Putamen (tissue), 1 donor: ENCODE measurements around the gene PRPF8.
A peak's percentile ranks its signal among the peaks of the same experiment; 100 is the strongest.

Experiments
- DNase-seq: peaks from one replicate; pipeline ENCODE4 v3.0.0-alpha.2; 2016; ENCODE audit warnings: low spot score

Gene PRPF8

GRCh38 chr17:1644493-1645206, 40.0 kb downstream of the PRPF8 start:
- DNase-seq: no peak

- DNase-seq: no peak
Measured at GRCh38 chr17:1643999-1644492, 40.6 kb downstream of the PRPF8 start.

GRCh38 chr17:1643293-1643998, 41.2 kb downstream of the PRPF8 start:
- DNase-seq: no peak

GRCh38 chr17:1641065-1641403, 43.6 kb downstream of the PRPF8 start:
- no peak for DNase-seq

- DNase-seq: no peak
Measured at GRCh38 chr17:1640329-1641064, 44.2 kb downstream of the PRPF8 start.

GRCh38 chr17:1639549-1640180, 45.0 kb downstream of the PRPF8 start:
- DNase-seq: no peak

- DNase-seq: no peak
Measured at GRCh38 chr17:1638624-1639300, 45.9 kb downstream of the PRPF8 start.

GRCh38 chr17:1638171-1638590, 46.5 kb downstream of the PRPF8 start:
- no peak for DNase-seq

GRCh38 chr17:1636732-1637285, 47.9 kb downstream of the PRPF8 start:
- no peak for DNase-seq

- DNase-seq: no peak
Measured at GRCh38 chr17:1635675-1636465, 48.8 kb downstream of the PRPF8 start.

- no peak for DNase-seq
Measured at GRCh38 chr17:1634841-1635650, 49.6 kb downstream of the PRPF8 start.

- DNase-seq: no peak
Measured at GRCh38 chr17:1630662-1631061, 54.0 kb downstream of the PRPF8 start.

GRCh38 chr17:1629504-1630310, 55.0 kb downstream of the PRPF8 start:
- DNase-seq: no peak

GRCh38 chr17:1628856-1629503, 55.7 kb downstream of the PRPF8 start:
- peak; percentile 95 for DNase-seq

GRCh38 chr17:1627982-1628855, 56.4 kb downstream of the PRPF8 start, which contains the start of gene SLC43A2:
Gene SLC43A2, minus strand, starts transcription at chr17:1628834. Its CDS starts 960 bp downstream, at chr17:1627874.
- peak; percentile 87 for DNase-seq

GRCh38 chr17:1627182-1627981, 57.3 kb downstream of the PRPF8 start:
- DNase-seq: no peak
